ENCODE measurements around the gene PDE6B. TPM values are rescaled to one million over a fixed set of nuclear protein-coding genes. Genes with fewer than 3 reads are reported as not detected.
"Not testable (repeated sequence)": the region's sequence is repeated elsewhere in the genome, so short reads cannot be mapped to it uniquely, and the experiment has no call there.

The PDE6B gene
- total and polyA plus RNA-seq, 7 donors: 0.03 to 0.48 (median 0.31) TPM; not detected in 1

GRCh38 chr4:634599-634985, 9.2 kb downstream of the PDE6B start:
- no peaks in the 10 kb centered on the region for H3K36me3 ChIP-seq (ENCODE audit: insufficient read depth in 1 of 2, low read depth in 1 of 2)
- no peaks in the 10 kb centered on the region for H3K9me3 ChIP-seq
- ATAC-seq: no peak
- TF ChIP-seq CTCF (IDR thresholded peaks at IDR 0.05): no peak
- intact Hi-C loops (cut with DNase I): no loop called here
- no peaks in the 10 kb centered on the region for H3K4me1 ChIP-seq
- H3K27ac ChIP-seq: no peak overlapping the region
- H3K27me3 ChIP-seq (ENCODE audit: insufficient read depth in 3 of 3, low read length in 2 of 3): peaks cover 0 to 28% (median 9%) of the 10 kb centered on the region in 3 donors
- no peak overlapping the region for H3K4me3 ChIP-seq
- DNase-seq: peak in 1 of 2 donors; percentile 12
- 74 to 81% (median 81%) methylated on average over 19 to 23 of the region's 23 CpGs for WGBS, 3 donors

- peak in 1 of 2 donors; percentile 15 for DNase-seq
- ATAC-seq; H3K4me3 ChIP-seq; intact Hi-C loops (cut with DNase I); H3K36me3 ChIP-seq (ENCODE audit: insufficient read depth in 1 of 2, low read depth in 1 of 2); H3K27ac ChIP-seq; H3K4me1 ChIP-seq; H3K9me3 ChIP-seq: not testable (repeated sequence)
- peaks cover 0 to 29% (median 6%) of the 10 kb centered on the region in 3 donors for H3K27me3 ChIP-seq (ENCODE audit: insufficient read depth in 3 of 3, low read length in 2 of 3)
- WGBS, 3 donors: 92 to 94% (median 92%) methylated on average over 39 to 46 of the region's 46 CpGs
Measured at GRCh38 chr4:635066-635835, 9.9 kb downstream of the PDE6B start.

- no peak for TF ChIP-seq CTCF (IDR thresholded peaks at IDR 0.05)
- ATAC-seq (no peak), DNase-seq (peak in 1 of 2 donors; percentile 8)
- Histone ChIP-seq H3K4me1 (no peaks in the 10 kb centered on the region), H3K36me3 (ENCODE audit: insufficient read depth in 1 of 2, low read depth in 1 of 2) (no peaks in the 10 kb centered on the region), H3K4me3 (no peak overlapping the region), H3K27ac (no peak overlapping the region), H3K9me3 (no peaks in the 10 kb centered on the region), H3K27me3 (ENCODE audit: insufficient read depth in 3 of 3, low read length in 2 of 3) (peaks cover 0 to 29% (median 6%) of the 10 kb centered on the region in 3 donors)
- intact Hi-C loops (cut with DNase I): no loop called here
- 84 to 90% (median 89%) methylated on average over 22 of the region's 22 CpGs for WGBS, 3 donors
Measured at GRCh38 chr4:635851-636627, 10.7 kb downstream of the PDE6B start.

GRCh38 chr4:636628-637159, 11.3 kb downstream of the PDE6B start:
- Histone ChIP-seq H3K36me3 (ENCODE audit: insufficient read depth in 1 of 2, low read depth in 1 of 2) (no peaks in the 10 kb centered on the region), H3K4me1 (no peaks in the 10 kb centered on the region), H3K27me3 (ENCODE audit: insufficient read depth in 3 of 3, low read length in 2 of 3) (peaks cover 0 to 29% (median 3%) of the 10 kb centered on the region in 3 donors), H3K9me3 (no peaks in the 10 kb centered on the region), H3K4me3 (no peak overlapping the region), H3K27ac (no peak overlapping the region)
- DNase-seq (peak in 1 of 2 donors; percentile 36), ATAC-seq (no peak)
- intact Hi-C loops (cut with DNase I): no loop called here
- WGBS, 3 donors: 65 to 77% (median 68%) methylated on average over 13 of the region's 13 CpGs
- no peak for TF ChIP-seq CTCF (IDR thresholded peaks at IDR 0.05)

All from psoas muscle (tissue), 8 donors.